ENCODE measurements around the gene SCMH1.

- no peak for TF ChIP-seq POLR2A (IDR thresholded peaks at IDR 0.05; ENCODE audit: low read length)
- TF ChIP-seq GATA1 (IDR thresholded peaks at IDR 0.05; ENCODE audit: low read depth, low read length), result no peak
Observed at GRCh38 chr1:41218152-41218551, 24.0 kb downstream of the SCMH1 start.
